Tibial nerve (tissue), 4 donors: Measurements from ENCODE around the gene SLC25A47. TPM values are rescaled to one million over a fixed set of nuclear protein-coding genes. Genes with fewer than 3 reads are reported as not detected.

Experiments used
- DNase-seq, 2 donors: peaks; one replicate each; pipeline ENCODE4 v3.0.0-alpha.2; 2019; ENCODE audit warnings: low spot score in 2 of 2
- H3K27ac ChIP-seq, 4 donors: fragments of 200-600 bp; sonication (generic) in 3 of 4; one replicate each; pipeline ENCODE4 v1.5.1; 2017 to 2019; ENCODE audit warnings: mild to moderate bottlenecking in 1 of 4
- H3K27me3 ChIP-seq, 2 donors: fragments of 200-600 bp; sonication (generic) in 1 of 2; one replicate each; pipeline versions ENCODE4 v1.5.1 to v1.6.0; 2017 to 2019
- H3K36me3 ChIP-seq, 3 donors: fragments of 200-600 bp; sonication (generic); one replicate each; pipeline ENCODE4 v1.5.1; 2018 to 2019
- H3K4me1 ChIP-seq, 4 donors: fragments of 200-600 bp; sonication (generic) in 3 of 4; one replicate each; pipeline ENCODE4 v1.5.1; 2017 to 2019
- H3K4me3 ChIP-seq, 4 donors: fragments of 200-600 bp; sonication (generic) in 3 of 4; one replicate each; pipeline ENCODE4 v1.5.1; 2017 to 2019; ENCODE audit warnings: mild to moderate bottlenecking in 1 of 4, moderate library complexity in 1 of 4
- H3K9me3 ChIP-seq, 4 donors: fragments of 200-600 bp; sonication (generic) in 3 of 4; one replicate each; pipeline ENCODE4 v1.5.1; 2017 to 2019
- EP300 ChIP-seq, 2 donors: sonication (generic); formaldehyde crosslinking; IDR thresholded peaks; one replicate each; pipeline ENCODE4 v1.6.1; 2017; ENCODE audit warnings: antibody characterized with exemption in 2 of 2, mild to moderate bottlenecking in 1 of 2
- POLR2A ChIP-seq, 2 donors: fragments of 450-650 bp; IDR thresholded peaks; one replicate each; pipeline ENCODE4 v1.6.1; 2017; ENCODE audit warnings: antibody characterized with exemption in 2 of 2, mild to moderate bottlenecking in 2 of 2, moderate library complexity in 2 of 2
- WGBS, 2 donors: methylation state at CpG; one replicate each; pipeline ENCODE4 v1.1.5; 2018; 5-methylcytosine and 5-hydroxymethylcytosine counted together
- total RNA-seq, 4 donors: library from RNA; depleted of rRNA; stranded (reverse); fragments of >200 nt; gene quantifications; one replicate each; pipeline ENCODE4 v1.1.0, GENCODE V29; 2016
- TF ChIP-seq, protein P1 (sequence below), 5 experiments: fragments of 200-600 bp in 3 of 5; fragments of 450-650 bp in 2 of 5; sonication (generic) in 3 of 5; IDR thresholded peaks; one replicate each; pipeline ENCODE4 v1.5.1; 2016 to 2019; ENCODE audit warnings: antibody characterized with exemption in 5 of 5, mild to moderate bottlenecking in 3 of 5, moderate library complexity in 2 of 5

Gene SLC25A47
- total RNA-seq, 4 donors from 2014 or later: 2.5 TPM; not detected in 3

DNA sequence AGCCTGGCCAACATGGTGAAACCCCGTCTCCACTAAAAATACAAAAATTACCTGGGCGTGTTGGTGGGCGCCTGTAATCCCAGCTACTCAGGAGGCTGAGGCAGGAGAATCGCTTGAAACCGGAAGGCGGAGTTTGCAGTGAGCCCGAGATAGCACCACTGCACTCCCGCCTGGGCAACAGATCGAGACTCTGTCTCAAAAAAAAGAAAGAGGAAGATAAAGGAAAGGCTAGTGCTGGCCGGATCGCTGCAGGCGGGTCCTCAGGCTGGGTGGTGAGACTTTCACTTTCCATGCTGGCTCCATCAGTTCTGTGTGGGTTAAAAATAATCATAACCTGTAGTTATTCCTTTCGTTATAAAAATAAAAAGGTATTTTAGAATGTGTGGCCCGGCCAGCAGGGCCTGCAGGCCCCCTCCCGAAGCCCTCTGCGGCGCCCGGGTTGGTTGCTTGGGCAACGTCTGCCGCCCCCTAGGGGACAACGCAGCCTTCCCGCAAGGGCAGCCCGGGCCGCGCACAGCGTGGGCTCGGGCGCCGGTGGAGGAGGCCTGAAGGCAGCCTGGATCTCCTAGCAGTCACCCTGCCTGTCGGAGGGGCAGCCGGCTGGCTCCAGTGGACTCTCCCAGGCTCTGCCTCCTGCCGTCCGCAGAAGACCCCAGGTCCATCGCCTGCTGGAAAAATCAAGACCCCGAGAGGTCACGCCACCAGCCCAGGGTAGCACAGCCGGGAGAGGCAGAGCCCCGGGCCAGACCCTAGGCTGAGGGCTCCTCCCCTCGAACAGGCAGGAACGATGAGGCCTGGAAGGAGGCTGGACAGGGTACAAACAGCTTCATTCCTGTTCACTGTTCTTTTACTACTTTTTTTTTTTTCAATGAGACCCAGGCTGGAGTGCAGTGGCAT, 5.0 kb upstream of the SLC25A47 start:
- peak overlapping the region; percentile 4 to 45 (median 32) for H3K4me3 ChIP-seq

DNA sequence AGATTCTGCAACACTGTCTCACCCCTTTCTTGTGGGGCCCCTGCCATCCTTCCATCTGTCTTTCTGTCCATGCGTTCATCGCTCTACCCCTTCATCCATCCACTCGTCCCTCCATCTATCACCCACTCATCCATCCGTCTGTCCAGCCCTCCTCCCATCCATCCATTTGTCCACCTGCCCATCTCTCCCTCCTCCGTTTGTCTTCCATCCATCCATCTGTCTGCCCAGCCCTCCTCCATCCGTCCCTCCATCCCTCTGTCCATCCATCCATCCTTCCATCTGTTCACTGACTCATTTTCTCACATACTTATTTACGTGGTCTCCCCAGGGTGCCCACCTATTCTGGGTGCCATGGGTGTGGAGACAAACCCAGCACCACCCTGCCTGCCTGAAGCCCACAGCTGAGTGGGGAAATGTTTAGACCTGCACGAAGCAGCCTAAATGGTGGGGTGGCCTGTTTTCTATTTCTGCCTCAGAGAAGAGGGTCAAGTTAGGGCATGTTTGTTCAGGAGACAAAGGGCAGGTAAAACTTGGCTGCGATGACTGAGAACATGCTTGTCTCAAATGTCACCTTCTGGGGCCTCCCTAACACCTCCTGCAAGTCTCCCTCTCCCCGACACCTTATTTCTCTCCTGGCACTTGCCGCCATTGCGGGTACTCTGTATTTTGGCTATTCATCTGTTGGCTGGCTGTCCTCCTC, 2.8 kb upstream of the SLC25A47 start:
- Histone ChIP-seq H3K9me3 (no peaks in the 10 kb centered on the region), H3K4me3 (no peak overlapping the region), H3K27ac (no peak overlapping the region), H3K36me3 (no peaks in the 10 kb centered on the region), H3K4me1 (peaks cover 0 to 12% (median 0%) of the 10 kb centered on the region in 4 donors), H3K27me3 (no peaks in the 10 kb centered on the region)
- no peak for TF ChIP-seq EP300 (IDR thresholded peaks at IDR 0.05)
- no peak for TF ChIP-seq POLR2A (IDR thresholded peaks at IDR 0.05)
- TF ChIP-seq, protein P1, sequence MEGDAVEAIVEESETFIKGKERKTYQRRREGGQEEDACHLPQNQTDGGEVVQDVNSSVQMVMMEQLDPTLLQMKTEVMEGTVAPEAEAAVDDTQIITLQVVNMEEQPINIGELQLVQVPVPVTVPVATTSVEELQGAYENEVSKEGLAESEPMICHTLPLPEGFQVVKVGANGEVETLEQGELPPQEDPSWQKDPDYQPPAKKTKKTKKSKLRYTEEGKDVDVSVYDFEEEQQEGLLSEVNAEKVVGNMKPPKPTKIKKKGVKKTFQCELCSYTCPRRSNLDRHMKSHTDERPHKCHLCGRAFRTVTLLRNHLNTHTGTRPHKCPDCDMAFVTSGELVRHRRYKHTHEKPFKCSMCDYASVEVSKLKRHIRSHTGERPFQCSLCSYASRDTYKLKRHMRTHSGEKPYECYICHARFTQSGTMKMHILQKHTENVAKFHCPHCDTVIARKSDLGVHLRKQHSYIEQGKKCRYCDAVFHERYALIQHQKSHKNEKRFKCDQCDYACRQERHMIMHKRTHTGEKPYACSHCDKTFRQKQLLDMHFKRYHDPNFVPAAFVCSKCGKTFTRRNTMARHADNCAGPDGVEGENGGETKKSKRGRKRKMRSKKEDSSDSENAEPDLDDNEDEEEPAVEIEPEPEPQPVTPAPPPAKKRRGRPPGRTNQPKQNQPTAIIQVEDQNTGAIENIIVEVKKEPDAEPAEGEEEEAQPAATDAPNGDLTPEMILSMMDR (IDR thresholded peaks at IDR 0.05): no peak
- DNase-seq: no peak
- 90 to 91% methylated on average over 12 of the region's 12 CpGs for WGBS, 2 donors

More for the DNA sequence above, 5.0 kb upstream of the SLC25A47 start:
- H3K27ac ChIP-seq: peak overlapping the region in 2 of 4 donors; percentile 46 to 69
- DNase-seq: peak in 1 of 2 donors; percentile 52
- H3K4me1 ChIP-seq: peaks cover 0 to 12% (median 0%) of the 10 kb centered on the region in 4 donors
- TF ChIP-seq, protein P1 (IDR thresholded peaks at IDR 0.05): peak; percentile 79 to 88 (median 86)
- peak in 1 of 2 donors; percentile 32 for TF ChIP-seq EP300 (IDR thresholded peaks at IDR 0.05)
- TF ChIP-seq POLR2A (IDR thresholded peaks at IDR 0.05): no peak
- WGBS, 2 donors: 28 to 38% methylated on average over 28 to 40 of the region's 40 CpGs
- no peaks in the 10 kb centered on the region for H3K36me3 ChIP-seq
- peaks cover 0 to under 1% of the 10 kb centered on the region in 2 donors for H3K27me3 ChIP-seq
- no peaks in the 10 kb centered on the region for H3K9me3 ChIP-seq

DNA sequence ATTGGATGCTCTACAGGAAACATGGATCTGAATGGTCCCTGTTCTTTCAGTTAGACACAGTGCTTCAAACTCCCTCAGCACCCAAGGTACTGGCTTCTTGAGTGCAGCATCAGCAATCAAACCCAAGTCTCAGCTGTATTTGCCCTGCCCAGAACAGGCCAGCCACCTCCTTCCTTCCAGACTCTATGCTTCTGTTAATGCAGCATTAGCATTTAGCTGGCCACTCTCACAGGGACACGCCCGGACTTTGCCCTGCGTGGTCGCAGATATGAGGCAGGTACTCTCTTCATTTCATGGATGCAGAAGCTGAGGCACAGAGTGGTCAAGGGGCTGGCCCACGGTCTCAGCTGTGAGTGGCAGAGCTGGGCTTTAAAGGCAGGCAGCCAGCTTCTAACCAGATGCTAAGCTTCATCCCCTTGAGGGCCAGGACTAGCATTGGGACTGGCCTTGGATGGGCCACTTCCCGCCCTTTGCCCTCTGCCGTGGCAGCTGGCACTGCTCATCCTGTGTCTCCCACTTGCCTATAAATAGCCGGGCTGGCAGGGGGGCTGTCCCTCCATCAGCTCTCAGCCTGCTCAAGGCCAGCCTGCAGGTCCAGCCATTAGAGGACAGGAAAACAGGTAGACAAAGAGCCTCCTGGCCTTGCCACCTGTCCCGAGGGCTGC, 1.5 kb upstream of the SLC25A47 start:
- no peak for DNase-seq
- TF ChIP-seq, protein P1 (IDR thresholded peaks at IDR 0.05): no peak
- TF ChIP-seq EP300 (IDR thresholded peaks at IDR 0.05): no peak
- no peaks in the 10 kb centered on the region for H3K36me3 ChIP-seq
- H3K9me3 ChIP-seq: no peaks in the 10 kb centered on the region
- 80 to 84% methylated on average over 8 to 9 of the region's 9 CpGs for WGBS, 2 donors
- peaks cover 0 to 12% (median 0%) of the 10 kb centered on the region in 4 donors for H3K4me1 ChIP-seq
- H3K27me3 ChIP-seq: no peaks in the 10 kb centered on the region
- H3K27ac ChIP-seq: no peak overlapping the region
- no peak overlapping the region for H3K4me3 ChIP-seq

DNA sequence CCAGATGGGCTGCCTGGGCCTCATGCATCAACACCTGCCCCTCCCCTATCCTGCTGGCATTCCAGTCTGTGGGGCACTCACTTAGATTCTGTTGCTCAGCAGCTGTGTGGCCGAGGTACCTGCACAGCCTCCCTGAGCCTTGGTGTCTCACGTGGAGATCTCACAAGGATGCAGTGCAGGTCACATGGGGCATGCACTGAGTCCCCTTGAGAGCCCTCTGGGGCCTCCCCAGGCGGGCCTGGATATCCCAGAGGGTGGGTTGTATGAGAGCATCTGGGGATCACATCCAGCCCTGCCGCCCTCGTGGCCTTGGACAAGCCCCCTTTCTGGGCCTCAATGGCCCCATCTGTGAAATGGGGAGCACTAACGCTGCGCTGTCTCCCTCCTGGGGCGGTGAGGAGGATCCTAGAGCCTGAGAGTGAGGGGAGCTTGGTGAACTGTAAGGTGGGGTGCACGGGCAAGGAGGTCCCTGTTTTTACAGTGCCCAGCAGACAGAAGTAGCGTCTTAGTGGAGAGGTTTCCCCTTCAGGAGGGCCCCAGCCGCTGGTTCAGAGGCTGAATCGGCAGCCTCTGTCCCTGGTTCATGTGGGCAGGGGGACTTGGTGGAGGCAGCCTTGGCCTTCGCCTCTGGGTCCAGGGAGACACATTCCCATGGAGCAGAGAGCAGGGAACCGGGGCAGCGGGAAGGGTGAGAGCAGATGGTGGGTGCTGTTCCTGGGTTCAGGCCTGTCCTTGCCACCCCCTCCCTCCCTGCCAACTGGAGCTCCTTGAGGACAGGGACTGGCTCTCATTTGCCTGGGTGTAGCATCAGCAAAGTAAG, 791 bp upstream of the SLC25A47 start:
- Histone ChIP-seq H3K9me3 (no peaks in the 10 kb centered on the region), H3K36me3 (no peaks in the 10 kb centered on the region), H3K27me3 (no peaks in the 10 kb centered on the region), H3K4me3 (no peak overlapping the region), H3K4me1 (peaks cover 0 to 12% (median 0%) of the 10 kb centered on the region in 4 donors), H3K27ac (no peak overlapping the region)
- WGBS, 2 donors: 79 to 87% methylated on average over 10 to 15 of the region's 15 CpGs
- no peak for DNase-seq
- TF ChIP-seq EP300 (IDR thresholded peaks at IDR 0.05) (no peak), POLR2A (IDR thresholded peaks at IDR 0.05) (no peak)
- TF ChIP-seq, protein P1 (IDR thresholded peaks at IDR 0.05): no peak
